BE2C (cell line): ENCODE results near the gene UBAP1L.

ENCODE experiments used
- DNase-seq: peaks from one replicate; pipeline ENCODE4 v3.0.0-alpha.2; 2020
- H3K27me3 ChIP-seq: fragments of 250-450 bp; sonication (Bioruptor Pico); 2 replicates; pipeline ENCODE4 v1.5.1; 2020; ENCODE audit warnings: mild to moderate bottlenecking
- H3K36me3 ChIP-seq: fragments of 250-450 bp; sonication (Bioruptor Pico); 2 replicates; pipeline ENCODE4 v1.5.1; 2020; ENCODE audit warnings: mild to moderate bottlenecking
- H3K4me1 ChIP-seq: fragments of 250-450 bp; sonication (Bioruptor Pico); 2 replicates; pipeline ENCODE4 v1.5.1; 2020
- H3K4me3 ChIP-seq: 2 replicates; pipeline ENCODE4 v1.5.1; 2011; ENCODE audit warnings: low read depth, low read length
- H3K9me3 ChIP-seq: fragments of 250-450 bp; sonication (Bioruptor Pico); 2 replicates; pipeline ENCODE4 v1.5.1; 2020
- TF ChIP-seq, protein P1 (sequence below): IDR thresholded peaks from 2 replicates; pipeline ENCODE4 v1.5.1; 2012; ENCODE audit warnings: mild to moderate bottlenecking, low read depth, low read length

The UBAP1L gene

DNA sequence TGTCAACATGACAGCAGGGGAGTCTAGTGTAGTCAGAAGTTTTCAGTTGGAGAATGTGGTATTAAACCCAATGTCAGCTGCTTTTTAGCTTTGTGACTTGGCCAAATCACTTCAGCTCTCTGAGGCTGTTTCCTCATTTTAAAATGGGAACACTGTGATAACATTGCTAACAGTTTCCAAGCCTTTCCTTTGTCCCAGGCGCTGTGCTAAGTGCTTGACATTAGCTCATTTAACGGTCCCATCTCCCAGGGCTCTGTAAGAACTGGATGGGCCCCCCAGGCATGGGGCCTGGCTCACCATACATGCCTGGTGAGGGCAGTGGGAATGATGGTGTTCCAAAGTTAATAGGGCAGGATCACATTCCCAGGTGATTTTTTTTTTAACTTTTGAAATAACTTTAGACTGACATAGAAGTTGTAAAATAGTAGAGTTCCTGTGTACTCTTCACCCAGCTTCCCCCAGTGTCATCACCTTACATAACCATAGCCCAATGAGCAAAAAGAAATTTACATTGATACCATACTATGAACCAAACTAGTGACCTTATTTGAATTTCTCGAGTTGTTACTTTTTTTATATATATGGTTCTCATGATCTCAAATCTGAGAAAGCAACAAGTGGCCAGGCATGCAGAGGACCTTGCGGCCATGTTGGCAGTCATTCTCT lies 54.9 kb downstream of the UBAP1L start:
- no peaks in the 10 kb centered on the region for H3K27me3 ChIP-seq
- TF ChIP-seq, protein P1, sequence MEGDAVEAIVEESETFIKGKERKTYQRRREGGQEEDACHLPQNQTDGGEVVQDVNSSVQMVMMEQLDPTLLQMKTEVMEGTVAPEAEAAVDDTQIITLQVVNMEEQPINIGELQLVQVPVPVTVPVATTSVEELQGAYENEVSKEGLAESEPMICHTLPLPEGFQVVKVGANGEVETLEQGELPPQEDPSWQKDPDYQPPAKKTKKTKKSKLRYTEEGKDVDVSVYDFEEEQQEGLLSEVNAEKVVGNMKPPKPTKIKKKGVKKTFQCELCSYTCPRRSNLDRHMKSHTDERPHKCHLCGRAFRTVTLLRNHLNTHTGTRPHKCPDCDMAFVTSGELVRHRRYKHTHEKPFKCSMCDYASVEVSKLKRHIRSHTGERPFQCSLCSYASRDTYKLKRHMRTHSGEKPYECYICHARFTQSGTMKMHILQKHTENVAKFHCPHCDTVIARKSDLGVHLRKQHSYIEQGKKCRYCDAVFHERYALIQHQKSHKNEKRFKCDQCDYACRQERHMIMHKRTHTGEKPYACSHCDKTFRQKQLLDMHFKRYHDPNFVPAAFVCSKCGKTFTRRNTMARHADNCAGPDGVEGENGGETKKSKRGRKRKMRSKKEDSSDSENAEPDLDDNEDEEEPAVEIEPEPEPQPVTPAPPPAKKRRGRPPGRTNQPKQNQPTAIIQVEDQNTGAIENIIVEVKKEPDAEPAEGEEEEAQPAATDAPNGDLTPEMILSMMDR, result no peak
- no peak overlapping the region for H3K4me3 ChIP-seq
- no peaks in the 10 kb centered on the region for H3K9me3 ChIP-seq
- H3K36me3 ChIP-seq, result no peaks in the 10 kb centered on the region
- H3K4me1 ChIP-seq, result no peaks in the 10 kb centered on the region
- no peak for DNase-seq

DNA sequence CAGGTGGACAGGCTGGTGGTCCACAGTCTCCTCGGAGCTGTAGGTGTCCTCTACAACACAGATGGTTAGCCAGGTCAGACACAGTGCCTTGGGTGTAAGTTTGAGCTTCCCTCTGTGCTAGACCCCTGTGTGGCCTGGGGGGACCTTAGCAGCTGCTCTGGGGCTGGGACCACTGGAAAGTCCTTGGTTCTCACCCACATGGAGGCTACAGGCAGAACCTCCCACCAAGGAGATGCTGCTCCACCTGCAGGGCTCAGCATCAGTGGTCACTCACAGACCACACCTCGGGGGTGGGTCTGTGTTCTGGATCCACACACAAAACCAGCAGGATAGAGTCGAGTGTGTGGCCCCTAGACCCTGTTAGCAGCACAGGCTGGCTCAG lies 55.6 kb downstream of the UBAP1L start:
- Histone ChIP-seq H3K4me3 (no peak overlapping the region), H3K27me3 (no peaks in the 10 kb centered on the region), H3K36me3 (no peaks in the 10 kb centered on the region), H3K4me1 (peaks cover 3% of the 10 kb centered on the region), H3K9me3 (no peaks in the 10 kb centered on the region)
- DNase-seq, result no peak
- TF ChIP-seq, protein P1, result no peak

DNA sequence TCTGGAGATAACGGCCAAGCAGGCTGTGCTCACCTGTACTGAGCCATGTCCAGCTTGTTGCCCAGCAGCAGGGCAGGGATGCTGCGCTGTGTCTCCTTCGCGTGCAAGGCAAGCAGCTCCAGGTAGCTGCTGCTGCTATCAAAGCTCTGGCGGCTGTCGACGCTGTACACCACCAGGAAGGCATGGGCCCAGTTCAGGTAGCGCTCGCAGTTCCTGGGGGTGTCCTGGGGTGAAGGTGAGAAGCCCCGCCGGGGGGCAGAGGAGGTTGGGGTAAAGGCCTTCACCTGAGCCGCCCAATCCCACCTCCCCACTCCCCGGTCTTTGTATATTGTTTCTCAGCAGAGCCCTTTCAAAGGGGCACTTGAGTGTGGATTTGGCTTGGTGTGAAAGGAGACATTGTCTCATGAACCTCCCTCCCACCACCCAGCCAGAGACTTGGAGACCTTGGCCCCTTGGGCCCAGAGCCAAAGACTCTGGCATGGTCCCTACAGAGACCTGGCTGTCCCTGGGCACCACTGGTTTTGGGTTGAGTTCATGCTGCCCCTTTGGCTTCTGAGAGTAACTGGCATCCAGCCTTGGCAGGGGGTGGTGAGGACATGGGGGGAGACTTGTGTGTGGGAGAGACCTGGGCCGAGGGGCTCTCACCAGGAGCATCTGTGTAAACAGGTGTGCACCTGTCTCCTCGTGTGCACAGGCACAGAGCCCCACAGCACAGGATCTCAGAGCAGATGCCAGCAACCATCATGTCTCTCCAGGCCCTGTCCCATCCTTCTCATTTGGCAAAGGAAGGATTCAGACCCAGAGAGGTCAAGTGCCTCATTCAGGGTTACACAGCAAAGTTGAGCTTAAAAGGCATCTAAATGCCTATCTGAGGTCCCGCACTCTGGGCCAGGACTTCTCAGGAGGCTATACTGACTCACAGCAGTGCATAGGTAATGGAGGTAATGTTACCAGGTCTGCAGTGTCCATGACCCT lies 56.3 kb downstream of the UBAP1L start:
- peaks cover 4% of the 10 kb centered on the region for H3K4me1 ChIP-seq
- H3K36me3 ChIP-seq, result no peaks in the 10 kb centered on the region
- no peak overlapping the region for H3K4me3 ChIP-seq
- TF ChIP-seq, protein P1, result no peak
- no peaks in the 10 kb centered on the region for H3K9me3 ChIP-seq
- DNase-seq, result no peak
- H3K27me3 ChIP-seq, result no peaks in the 10 kb centered on the region

DNA sequence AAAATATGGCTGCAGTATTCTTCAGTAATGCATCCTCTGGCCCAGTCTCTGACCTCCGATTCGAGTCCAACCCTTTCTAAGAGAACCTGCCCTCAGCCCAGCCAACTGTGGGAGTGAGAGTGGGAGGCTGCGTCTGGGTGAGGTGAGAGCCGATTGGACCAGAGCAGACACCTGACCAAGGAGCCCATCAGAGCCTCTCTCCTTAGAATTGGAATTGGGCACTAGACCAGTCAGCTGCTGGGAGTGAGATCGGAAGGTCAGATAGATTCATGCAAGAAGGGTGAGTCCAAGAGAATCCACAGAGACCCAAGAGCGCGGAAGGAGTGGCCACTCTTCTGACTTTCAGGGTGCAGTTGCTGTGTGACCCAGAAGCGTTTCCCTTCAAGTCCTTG lies 57.5 kb downstream of the UBAP1L start:
- Histone ChIP-seq H3K27me3 (no peaks in the 10 kb centered on the region), H3K36me3 (no peaks in the 10 kb centered on the region), H3K4me1 (peaks cover 4% of the 10 kb centered on the region), H3K4me3 (no peak overlapping the region), H3K9me3 (no peaks in the 10 kb centered on the region)
- no peak for DNase-seq
- TF ChIP-seq, protein P1, result no peak

DNA sequence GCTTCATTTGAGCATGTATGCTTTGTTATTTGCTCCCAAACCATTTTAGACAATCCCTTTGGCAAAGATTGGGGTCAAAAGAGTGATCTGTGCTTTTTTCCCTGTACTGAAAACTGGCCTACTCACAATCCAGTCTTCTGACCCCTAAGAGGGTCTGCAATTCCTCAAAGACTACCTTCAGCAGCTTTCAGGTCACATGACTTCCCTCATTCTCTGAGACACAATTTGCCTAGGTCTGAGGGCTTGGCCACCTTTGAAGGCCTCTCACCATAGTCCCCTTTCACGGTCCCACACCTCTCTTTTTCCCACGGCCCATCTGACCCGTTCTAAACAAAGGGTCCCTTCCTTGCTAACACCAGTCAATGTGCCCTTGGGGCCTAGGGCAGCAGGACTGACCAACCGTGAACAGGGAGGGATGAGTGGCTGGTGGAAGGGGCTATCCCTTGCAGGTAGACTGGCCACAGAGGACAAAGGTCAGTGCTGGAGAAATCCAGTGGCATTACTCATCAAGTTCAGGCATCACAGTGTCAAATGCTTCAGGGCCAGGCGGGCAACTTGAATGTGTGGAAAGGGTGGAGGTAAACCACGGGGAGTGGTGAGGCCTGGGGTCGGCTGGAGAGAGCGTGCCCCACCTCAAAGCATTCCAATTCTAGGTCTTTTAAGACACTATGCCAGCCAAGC lies 58.0 kb downstream of the UBAP1L start:
- Histone ChIP-seq H3K36me3 (no peaks in the 10 kb centered on the region), H3K4me3 (no peak overlapping the region), H3K27me3 (no peaks in the 10 kb centered on the region), H3K4me1 (peaks cover 4% of the 10 kb centered on the region), H3K9me3 (no peaks in the 10 kb centered on the region)
- no peak for DNase-seq
- TF ChIP-seq, protein P1, result no peak
